GM12801 (cell line): Measurements from ENCODE around the gene FN1.

ENCODE experiments used
- CTCF ChIP-seq: IDR thresholded peaks from one replicate; pipeline ENCODE4 v1.5.1; 2011; ENCODE audit warnings: control low read depth; ENCODE audit not compliant: insufficient read length; ENCODE audit errors: extremely low read depth

The FN1 gene

GRCh38 chr2:215451012-215451756, 15.3 kb upstream of the FN1 start:
- no peak for TF ChIP-seq CTCF

DNA sequence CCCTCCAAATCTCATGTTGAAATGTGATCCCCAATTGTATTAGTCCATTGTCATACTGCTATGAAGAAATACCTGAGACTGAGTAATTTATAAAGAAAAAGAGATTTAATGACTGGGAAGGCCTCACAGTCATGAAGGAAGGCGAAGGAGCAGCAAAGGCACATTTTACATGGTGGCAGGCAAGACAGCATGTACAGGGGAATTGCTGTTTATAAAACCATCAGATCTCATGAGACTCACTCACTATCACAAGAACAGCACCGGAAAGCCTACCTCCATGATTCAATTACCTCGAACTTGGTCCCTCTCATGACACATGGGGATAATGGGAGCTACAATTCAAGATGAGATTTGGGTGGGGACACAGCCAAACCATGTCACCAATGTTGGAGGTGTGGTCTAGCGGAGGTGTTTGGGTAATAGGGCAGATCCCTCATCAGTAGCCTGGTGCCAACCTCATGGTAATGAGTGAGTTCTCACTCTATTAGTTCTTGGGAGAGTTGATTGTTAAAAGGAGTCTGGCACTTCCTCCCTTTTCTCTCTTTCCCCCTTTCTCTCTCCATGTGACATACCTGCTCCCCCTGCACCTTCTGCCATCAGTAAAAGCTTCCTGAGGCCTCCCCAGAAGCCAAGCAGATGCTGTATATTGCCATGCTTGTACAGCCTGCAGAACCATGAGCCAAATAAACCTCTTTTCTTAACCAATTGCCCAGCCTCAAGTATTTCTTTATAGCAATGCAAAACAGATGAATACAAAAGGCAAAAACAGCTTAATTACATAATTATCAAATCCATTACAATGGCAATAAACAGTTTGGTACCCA, 14.5 kb upstream of the FN1 start:
- TF ChIP-seq CTCF, result no peak

- TF ChIP-seq CTCF, result no peak
Observed at GRCh38 chr2:215447673-215448081, 11.8 kb upstream of the FN1 start.

DNA sequence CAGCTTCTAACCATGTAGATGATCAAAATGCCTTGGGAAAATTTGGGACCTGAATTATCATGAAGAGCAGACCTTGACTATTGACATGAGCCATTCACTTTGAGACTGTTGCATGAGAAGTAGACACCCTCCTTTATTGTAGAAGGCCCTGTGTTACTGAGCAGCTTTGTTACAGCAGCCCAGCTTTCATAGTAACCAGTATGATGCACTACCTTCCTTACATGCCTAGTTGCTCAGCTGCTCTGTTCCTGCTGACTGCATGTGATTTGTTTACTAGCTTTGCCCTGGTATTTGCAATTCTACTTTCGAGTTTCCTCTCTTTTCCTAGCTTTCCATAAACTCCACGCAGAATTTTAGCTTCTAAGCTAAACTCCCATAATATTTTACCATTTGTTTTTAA, 11.2 kb upstream of the FN1 start:
- TF ChIP-seq CTCF, result no peak

GRCh38 chr2:215442401-215442787, 6.5 kb upstream of the FN1 start:
- no peak for TF ChIP-seq CTCF

GRCh38 chr2:215441560-215442400, 5.9 kb upstream of the FN1 start:
- no peak for TF ChIP-seq CTCF

GRCh38 chr2:215439980-215440512, 4.2 kb upstream of the FN1 start:
- no peak for TF ChIP-seq CTCF
